PFSK-1 (cell line): Measurements from ENCODE around the gene DAW1.

Experiments used
- FOXP2 ChIP-seq: optimal IDR thresholded peaks from 2 replicates; pipeline ENCODE3; 2011; ENCODE audit warnings: borderline replicate concordance, control low read depth, inconsistent platforms; ENCODE audit not compliant: insufficient read depth; ENCODE audit errors: extremely low read length, extremely low read depth
- POLR2AphosphoS5 ChIP-seq: IDR thresholded peaks from 2 replicates; pipeline ENCODE4 v1.6.1; 2012; ENCODE audit warnings: low read depth, mild to moderate bottlenecking, control low read depth, low read length, moderate library complexity
- REST ChIP-seq, 2 experiments: IDR thresholded peaks; 2 replicates each; pipeline versions ENCODE4 v1.6.1 to v1.8.0; 2011 to 2012; ENCODE audit warnings: low read depth in 2 of 2, low read length in 2 of 2, control low read depth in 1 of 2, inconsistent platforms in 1 of 2, mild to moderate bottlenecking in 1 of 2, moderate library complexity in 1 of 2; ENCODE audit not compliant: insufficient read depth in 1 of 2
- SIN3A ChIP-seq: IDR thresholded peaks from 2 replicates; pipeline ENCODE4 v1.6.1; 2012; ENCODE audit warnings: mild to moderate bottlenecking, low read length, moderate library complexity, borderline replicate concordance; ENCODE audit not compliant: insufficient read depth
- TAF1 ChIP-seq: IDR thresholded peaks from 2 replicates; pipeline ENCODE4 v1.6.1; 2012; ENCODE audit warnings: low read length, control low read depth, borderline replicate concordance; ENCODE audit not compliant: insufficient read depth

DAW1 gene

GRCh38 chr2:227860221-227860641 lies 11.2 kb upstream of the DAW1 start:
- TF ChIP-seq TAF1 (no peak), FOXP2 (no peak), REST (IDR thresholded peaks at IDR 0.05; ENCODE audit: insufficient read depth in 1 of 2, low read depth in 2 of 2, low read length in 2 of 2) (no peak)

GRCh38 chr2:227861011-227861410 lies 10.4 kb upstream of the DAW1 start:
- no peak for TF ChIP-seq TAF1
- TF ChIP-seq FOXP2 = no peak
- TF ChIP-seq SIN3A = no peak
- no peak for TF ChIP-seq POLR2AphosphoS5
- no peak for TF ChIP-seq REST (IDR thresholded peaks at IDR 0.05; ENCODE audit: insufficient read depth in 1 of 2, low read depth in 2 of 2, low read length in 2 of 2)

GRCh38 chr2:227862227-227862740 lies 9.1 kb upstream of the DAW1 start:
- no peak for TF ChIP-seq REST (IDR thresholded peaks at IDR 0.05; ENCODE audit: insufficient read depth in 1 of 2, low read depth in 2 of 2, low read length in 2 of 2)
- no peak for TF ChIP-seq SIN3A
- TF ChIP-seq POLR2AphosphoS5 = no peak
- no peak for TF ChIP-seq FOXP2
- TF ChIP-seq TAF1 = no peak

- no peak for TF ChIP-seq REST (IDR thresholded peaks at IDR 0.05; ENCODE audit: insufficient read depth in 1 of 2, low read depth in 2 of 2, low read length in 2 of 2)
- TF ChIP-seq POLR2AphosphoS5 = no peak
- no peak for TF ChIP-seq FOXP2
- TF ChIP-seq SIN3A = no peak
- TF ChIP-seq TAF1 = no peak
Observed at GRCh38 chr2:227862741-227863588, 8.5 kb upstream of the DAW1 start.
